Fibroblast of lung (primary cell): ENCODE data around the gene LSM6.

ENCODE experiments used
- EZH2 ChIP-seq: IDR thresholded peaks from 2 replicates; pipeline ENCODE4 v1.5.1; 2012; ENCODE audit warnings: low read length, control low read depth, mild to moderate bottlenecking; ENCODE audit errors: missing control alignments
- TF ChIP-seq, protein P1 (sequence below), 2 donors: IDR thresholded peaks in 1 of 2; conservative IDR thresholded peaks in 1 of 2; 1 replicate in 1 of 2; 2 replicates in 1 of 2; pipeline ENCODE4 v1.5.1; 2011 to 2012; ENCODE audit warnings: low read length in 2 of 2, control low read depth in 1 of 2, inconsistent platforms in 1 of 2, low read depth in 1 of 2, mild to moderate bottlenecking in 1 of 2

DNA sequence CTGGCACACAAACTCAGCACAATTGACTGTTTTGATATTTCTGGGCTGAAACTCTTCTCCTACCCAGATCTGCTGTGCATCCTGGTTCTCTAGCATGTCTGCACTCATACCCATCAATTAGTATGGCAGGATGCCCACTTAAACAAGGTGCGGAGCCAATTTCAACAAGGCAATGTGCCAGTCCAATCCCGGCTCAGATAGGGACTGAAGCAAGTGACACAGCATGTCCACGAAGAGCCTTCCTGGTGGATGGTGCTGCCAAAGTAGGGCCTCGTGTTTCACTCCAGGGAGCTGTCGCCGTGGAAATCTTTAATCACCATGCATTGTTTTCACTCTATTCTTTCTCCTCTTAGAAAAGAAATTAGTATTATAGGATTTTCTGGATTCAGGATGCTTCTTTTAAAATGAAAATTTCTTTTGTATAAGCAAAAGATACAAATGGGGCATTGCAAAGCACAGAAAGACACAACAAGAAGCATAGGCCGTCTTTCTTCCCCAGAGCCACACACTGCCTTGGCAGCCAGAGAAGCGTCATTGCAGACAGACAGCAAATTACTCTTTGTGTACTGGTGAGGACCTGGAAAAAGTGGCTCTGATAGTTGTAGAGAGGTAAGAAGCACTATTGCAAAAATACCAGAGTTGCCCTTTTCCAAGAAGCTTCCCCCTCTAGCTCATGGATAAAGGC is 40.6 kb upstream of the LSM6 start:
- TF ChIP-seq, protein P1, sequence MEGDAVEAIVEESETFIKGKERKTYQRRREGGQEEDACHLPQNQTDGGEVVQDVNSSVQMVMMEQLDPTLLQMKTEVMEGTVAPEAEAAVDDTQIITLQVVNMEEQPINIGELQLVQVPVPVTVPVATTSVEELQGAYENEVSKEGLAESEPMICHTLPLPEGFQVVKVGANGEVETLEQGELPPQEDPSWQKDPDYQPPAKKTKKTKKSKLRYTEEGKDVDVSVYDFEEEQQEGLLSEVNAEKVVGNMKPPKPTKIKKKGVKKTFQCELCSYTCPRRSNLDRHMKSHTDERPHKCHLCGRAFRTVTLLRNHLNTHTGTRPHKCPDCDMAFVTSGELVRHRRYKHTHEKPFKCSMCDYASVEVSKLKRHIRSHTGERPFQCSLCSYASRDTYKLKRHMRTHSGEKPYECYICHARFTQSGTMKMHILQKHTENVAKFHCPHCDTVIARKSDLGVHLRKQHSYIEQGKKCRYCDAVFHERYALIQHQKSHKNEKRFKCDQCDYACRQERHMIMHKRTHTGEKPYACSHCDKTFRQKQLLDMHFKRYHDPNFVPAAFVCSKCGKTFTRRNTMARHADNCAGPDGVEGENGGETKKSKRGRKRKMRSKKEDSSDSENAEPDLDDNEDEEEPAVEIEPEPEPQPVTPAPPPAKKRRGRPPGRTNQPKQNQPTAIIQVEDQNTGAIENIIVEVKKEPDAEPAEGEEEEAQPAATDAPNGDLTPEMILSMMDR (conservative IDR thresholded peaks at IDR 0.05 in 1 of 2, IDR thresholded peaks at IDR 0.05 in 1 of 2; ENCODE audit: low read depth in 1 of 2, low read length in 2 of 2): no peak
- TF ChIP-seq EZH2: no peak
